Stomach (tissue), 9 donors: Measurements from ENCODE around the gene IGSF9B. TPM values are rescaled to one million over a fixed set of nuclear protein-coding genes. Genes with fewer than 3 reads are reported as not detected.
A peak's percentile ranks its signal among the peaks of the same experiment; 100 is the strongest.

ENCODE experiments used
- DNase-seq, 2 donors: peaks; one replicate each; pipeline versions ENCODE4 v3.0.0 to v3.0.0-alpha.2; 2013 to 2019
- H3K27ac ChIP-seq, 5 donors: fragments of 200-600 bp in 4 of 5; sonication (generic) in 4 of 5; one replicate each; pipeline ENCODE4 v1.5.1; 2013 to 2019; ENCODE audit warnings: mild to moderate bottlenecking in 1 of 5, moderate library complexity in 1 of 5
- H3K27me3 ChIP-seq, 3 donors: fragments of 200-600 bp; sonication (generic); one replicate each; pipeline ENCODE4 v1.5.1; 2017 to 2019; ENCODE audit warnings: mixed run types in 1 of 3
- H3K36me3 ChIP-seq, 4 donors: fragments of 200-600 bp; sonication (generic); 1 replicate in 3 of 4; 2 replicates in 1 of 4; pipeline ENCODE4 v1.5.1; 2016 to 2019
- H3K4me1 ChIP-seq, 4 donors: fragments of 200-600 bp; sonication (generic); one replicate each; pipeline ENCODE4 v1.5.1; 2016 to 2019
- H3K4me3 ChIP-seq, 4 donors: fragments of 200-600 bp; sonication (generic) in 3 of 4; one replicate each; pipeline ENCODE4 v1.5.1; 2016 to 2019; ENCODE audit warnings: mild to moderate bottlenecking in 1 of 4
- H3K9me3 ChIP-seq, 4 donors: fragments of 200-600 bp; sonication (generic); one replicate each; pipeline ENCODE4 v1.5.1; 2016 to 2019
- EP300 ChIP-seq: sonication (generic); formaldehyde crosslinking; IDR thresholded peaks from one replicate; pipeline ENCODE4 v1.6.1; 2017; ENCODE audit warnings: antibody characterized with exemption
- POLR2A ChIP-seq, 4 donors: fragments of 450-650 bp; IDR thresholded peaks; one replicate each; pipeline ENCODE4 v1.6.1; 2016; ENCODE audit warnings: antibody characterized with exemption in 4 of 4, control low read depth in 2 of 4, mild to moderate bottlenecking in 1 of 4, moderate library complexity in 1 of 4
- POLR2AphosphoS5 ChIP-seq, 3 donors: sonication (generic); formaldehyde crosslinking; IDR thresholded peaks; one replicate each; pipeline ENCODE4 v1.6.1; 2016; ENCODE audit warnings: antibody characterized with exemption in 3 of 3
- whole genome bisulfite sequencing, 5 donors: extraction: QIAGEN DNeasy Blood & Tissue Kit in 3 of 5; methylation state at CpG; one replicate each; pipeline versions ENCODE4 v1.1.5 to v1.1.7; 2013 to 2018; 5-methylcytosine and 5-hydroxymethylcytosine counted together
- intact Hi-C: fragments of 100-400 bp; cut with DNase I; formaldehyde crosslinking; loops from one replicate; pipeline ENCODE4 v1.15.1; 2023; ENCODE audit warnings: low total_unique reads
- polyA plus RNA-seq, 3 donors: library from polyadenylated mRNA; stranded (reverse); fragments of 200-250 nt; gene quantifications; one replicate each; pipeline ENCODE4 v1.2.3, GENCODE V29; 2013
- total RNA-seq, 5 donors: library from RNA; depleted of rRNA; stranded (reverse); fragments of >200 nt; gene quantifications; one replicate each; pipeline versions ENCODE4 v1.1.0 to v1.2.3, GENCODE V29; 2014 to 2016
- TF ChIP-seq, protein P1 (sequence below), 7 experiments: fragments of 450-650 bp in 4 of 7; fragments of 200-600 bp in 3 of 7; sonication (generic) in 3 of 7; IDR thresholded peaks; one replicate each; pipeline ENCODE4 v1.5.1; 2016 to 2019; ENCODE audit warnings: antibody characterized with exemption in 7 of 7, control low read depth in 2 of 7, mild to moderate bottlenecking in 1 of 7
- donor health status: healthy with polysubstance abuse.
- donor health status: Bipolar disorder and iron deficiency.
- donor health status: healthy.

IGSF9B gene
- total and polyA plus RNA-seq, 8 donors = 0.44 to 22.3 (median 4.6) TPM; not detected in 1

- TF ChIP-seq POLR2A (IDR thresholded peaks at IDR 0.05) = no peak
- TF ChIP-seq, protein P1, sequence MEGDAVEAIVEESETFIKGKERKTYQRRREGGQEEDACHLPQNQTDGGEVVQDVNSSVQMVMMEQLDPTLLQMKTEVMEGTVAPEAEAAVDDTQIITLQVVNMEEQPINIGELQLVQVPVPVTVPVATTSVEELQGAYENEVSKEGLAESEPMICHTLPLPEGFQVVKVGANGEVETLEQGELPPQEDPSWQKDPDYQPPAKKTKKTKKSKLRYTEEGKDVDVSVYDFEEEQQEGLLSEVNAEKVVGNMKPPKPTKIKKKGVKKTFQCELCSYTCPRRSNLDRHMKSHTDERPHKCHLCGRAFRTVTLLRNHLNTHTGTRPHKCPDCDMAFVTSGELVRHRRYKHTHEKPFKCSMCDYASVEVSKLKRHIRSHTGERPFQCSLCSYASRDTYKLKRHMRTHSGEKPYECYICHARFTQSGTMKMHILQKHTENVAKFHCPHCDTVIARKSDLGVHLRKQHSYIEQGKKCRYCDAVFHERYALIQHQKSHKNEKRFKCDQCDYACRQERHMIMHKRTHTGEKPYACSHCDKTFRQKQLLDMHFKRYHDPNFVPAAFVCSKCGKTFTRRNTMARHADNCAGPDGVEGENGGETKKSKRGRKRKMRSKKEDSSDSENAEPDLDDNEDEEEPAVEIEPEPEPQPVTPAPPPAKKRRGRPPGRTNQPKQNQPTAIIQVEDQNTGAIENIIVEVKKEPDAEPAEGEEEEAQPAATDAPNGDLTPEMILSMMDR (IDR thresholded peaks at IDR 0.05) = no peak
- TF ChIP-seq EP300 = no peak
- no peak for TF ChIP-seq POLR2AphosphoS5 (IDR thresholded peaks at IDR 0.05)
- Histone ChIP-seq H3K27me3 (peaks cover 0 to 37% (median 26%) of the 10 kb centered on the region in 3 donors), H3K27ac (peak overlapping the region in 1 of 5 donors; percentile 68), H3K9me3 (no peaks in the 10 kb centered on the region), H3K36me3 (peaks cover 0 to 26% (median 8%) of the 10 kb centered on the region in 4 donors), H3K4me3 (no peak overlapping the region), H3K4me1 (peaks cover 16 to 43% (median 29%) of the 10 kb centered on the region in 4 donors)
- DNase-seq = no peak
- intact Hi-C loops = no loop called here
- WGBS, 5 donors = 88 to 94% (median 92%) methylated on average over 11 to 12 of the region's 12 CpGs
These were observed 12.6 kb downstream of the IGSF9B start for GRCh38 chr11:133943950-133944698.

- no peaks in the 10 kb centered on the region for H3K9me3 ChIP-seq
- intact Hi-C loops = no loop called here
- TF ChIP-seq POLR2A (IDR thresholded peaks at IDR 0.05) (no peak), POLR2AphosphoS5 (IDR thresholded peaks at IDR 0.05) (no peak), EP300 (no peak)
- TF ChIP-seq, protein P1 (IDR thresholded peaks at IDR 0.05) = no peak
- peaks cover 15 to 31% (median 23%) of the 10 kb centered on the region in 4 donors for H3K4me1 ChIP-seq
- no peak overlapping the region for H3K27ac ChIP-seq
- peaks cover 0 to 40% (median 16%) of the 10 kb centered on the region in 4 donors for H3K36me3 ChIP-seq
- peaks cover 0 to 25% (median 14%) of the 10 kb centered on the region in 3 donors for H3K27me3 ChIP-seq
- 81 to 92% (median 85%) methylated on average over 7 of the region's 7 CpGs for WGBS, 5 donors
- H3K4me3 ChIP-seq = no peak overlapping the region
- no peak for DNase-seq
These were observed 14.2 kb downstream of the IGSF9B start for GRCh38 chr11:133942577-133942976.

GRCh38 chr11:133941546-133941945 lies 15.2 kb downstream of the IGSF9B start:
- Histone ChIP-seq H3K36me3 (peaks cover 3 to 50% (median 23%) of the 10 kb centered on the region in 4 donors), H3K27ac (no peak overlapping the region), H3K27me3 (peaks cover 0 to 15% (median 5%) of the 10 kb centered on the region in 3 donors), H3K9me3 (no peaks in the 10 kb centered on the region), H3K4me1 (peaks cover 5 to 21% (median 15%) of the 10 kb centered on the region in 4 donors), H3K4me3 (no peak overlapping the region)
- no peak for DNase-seq
- intact Hi-C loops = no loop called here
- TF ChIP-seq, protein P1 (IDR thresholded peaks at IDR 0.05) = no peak
- TF ChIP-seq POLR2AphosphoS5 (IDR thresholded peaks at IDR 0.05) (no peak), POLR2A (IDR thresholded peaks at IDR 0.05) (no peak), EP300 (no peak)
- 89 to 93% (median 90%) methylated on average over 13 of the region's 13 CpGs for WGBS, 5 donors

GRCh38 chr11:133940034-133940433 lies 16.7 kb downstream of the IGSF9B start:
- TF ChIP-seq, protein P1 (IDR thresholded peaks at IDR 0.05) = no peak
- no peak for TF ChIP-seq POLR2A (IDR thresholded peaks at IDR 0.05)
- no peak for TF ChIP-seq EP300
- no peak for TF ChIP-seq POLR2AphosphoS5 (IDR thresholded peaks at IDR 0.05)
- H3K27me3 ChIP-seq = peaks cover 0 to under 1% (median 0%) of the 10 kb centered on the region in 3 donors
- no peak overlapping the region for H3K27ac ChIP-seq
- H3K36me3 ChIP-seq = peaks cover 3 to 65% (median 31%) of the 10 kb centered on the region in 4 donors
- intact Hi-C loops = no loop called here
- peaks cover 0 to 6% (median 1%) of the 10 kb centered on the region in 4 donors for H3K4me1 ChIP-seq
- H3K9me3 ChIP-seq = no peaks in the 10 kb centered on the region
- 93 to 98% (median 96%) methylated on average over 56 of the region's 56 CpGs for WGBS, 5 donors
- no peak for DNase-seq
- no peak overlapping the region for H3K4me3 ChIP-seq
